GM21619 (cell line): Measurements from ENCODE around the gene OR8B3.

Experiments used
- ATAC-seq: cut with Tn5 transposase; IDR thresholded peaks from one replicate; pipeline ENCODE4 v1.9.1; 2021; ENCODE audit not compliant: unreplicated experiment

OR8B3 gene

DNA sequence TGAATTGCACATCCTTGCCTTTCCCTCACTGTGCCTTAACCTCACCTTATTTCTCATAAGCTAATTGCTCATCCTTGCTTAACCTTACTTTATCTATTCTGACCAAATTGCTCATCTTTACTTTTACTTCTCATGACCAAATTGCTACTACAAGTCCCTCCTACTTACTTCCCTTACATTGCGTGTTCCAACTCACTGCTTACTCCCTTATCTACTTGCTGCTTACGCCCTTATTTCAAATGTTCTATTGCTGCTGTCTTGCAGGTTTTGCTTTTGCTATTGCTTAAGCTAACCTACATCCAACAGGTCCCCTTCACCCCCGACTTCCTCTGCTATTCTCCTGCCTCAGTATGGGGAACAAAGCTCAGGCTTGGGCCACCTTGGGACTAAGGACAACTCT is 22.5 kb downstream of the OR8B3 start:
- ATAC-seq: no peak

- ATAC-seq: no peak
Observed at GRCh38 chr11:124359566-124359965, 39.3 kb downstream of the OR8B3 start.

- ATAC-seq: no peak
Observed at GRCh38 chr11:124346311-124346955, 52.4 kb downstream of the OR8B3 start.
